ENCODE data around the gene RPL29. TPM values are rescaled to one million over a fixed set of nuclear protein-coding genes. Genes with fewer than 3 reads are reported as not detected.

Gene RPL29
- total and polyA plus RNA-seq, 2 of the 13 experiments (the other 11 are each of a cell fraction or from before 2014, with no cell fraction given): 1,348 to 2,263 TPM

- TF ChIP-seq ZBTB10 (CRISPR knock-in tag; IDR thresholded peaks at IDR 0.05; ENCODE audit: borderline replicate concordance) (no peak), ZC3H4 (CRISPR knock-in tag; IDR thresholded peaks at IDR 0.05; ENCODE audit: borderline replicate concordance) (no peak), EP300 (IDR thresholded peaks at IDR 0.05; ENCODE audit: low read depth in 2 of 2, low read length in 2 of 2) (peak; percentile 61; a peak in 1 of 4 replicates), EP300 (CRISPR knock-in tag; IDR thresholded peaks at IDR 0.05; ENCODE audit: borderline replicate concordance) (no peak; the same call in 1 of the 2 replicates), SNAPC5 (CRISPR knock-in tag; IDR thresholded peaks at IDR 0.05; ENCODE audit: borderline replicate concordance) (no peak), FOSL1 (CRISPR knock-in tag; IDR thresholded peaks at IDR 0.05; ENCODE audit: borderline replicate concordance) (no peak; the same call in 1 of the 2 replicates), KAT8 (CRISPR knock-in tag; IDR thresholded peaks at IDR 0.05) (no peak), ZSCAN21 (CRISPR knock-in tag; IDR thresholded peaks at IDR 0.05; ENCODE audit: borderline replicate concordance) (no peak; the same call in 1 of the 2 replicates), ZNF512B (CRISPR knock-in tag; IDR thresholded peaks at IDR 0.05; ENCODE audit: borderline replicate concordance) (no peak), ZNF572 (CRISPR knock-in tag; IDR thresholded peaks at IDR 0.05) (no peak), MLXIP (CRISPR knock-in tag; IDR thresholded peaks at IDR 0.05; ENCODE audit: borderline replicate concordance) (no peak), ZUFSP (CRISPR knock-in tag; IDR thresholded peaks at IDR 0.05; ENCODE audit: borderline replicate concordance) (no peak), RARA (CRISPR knock-in tag; IDR thresholded peaks at IDR 0.05) (peak; percentile 71; the same call in 1 of the 2 replicates)
- TF ChIP-seq, protein P1, sequence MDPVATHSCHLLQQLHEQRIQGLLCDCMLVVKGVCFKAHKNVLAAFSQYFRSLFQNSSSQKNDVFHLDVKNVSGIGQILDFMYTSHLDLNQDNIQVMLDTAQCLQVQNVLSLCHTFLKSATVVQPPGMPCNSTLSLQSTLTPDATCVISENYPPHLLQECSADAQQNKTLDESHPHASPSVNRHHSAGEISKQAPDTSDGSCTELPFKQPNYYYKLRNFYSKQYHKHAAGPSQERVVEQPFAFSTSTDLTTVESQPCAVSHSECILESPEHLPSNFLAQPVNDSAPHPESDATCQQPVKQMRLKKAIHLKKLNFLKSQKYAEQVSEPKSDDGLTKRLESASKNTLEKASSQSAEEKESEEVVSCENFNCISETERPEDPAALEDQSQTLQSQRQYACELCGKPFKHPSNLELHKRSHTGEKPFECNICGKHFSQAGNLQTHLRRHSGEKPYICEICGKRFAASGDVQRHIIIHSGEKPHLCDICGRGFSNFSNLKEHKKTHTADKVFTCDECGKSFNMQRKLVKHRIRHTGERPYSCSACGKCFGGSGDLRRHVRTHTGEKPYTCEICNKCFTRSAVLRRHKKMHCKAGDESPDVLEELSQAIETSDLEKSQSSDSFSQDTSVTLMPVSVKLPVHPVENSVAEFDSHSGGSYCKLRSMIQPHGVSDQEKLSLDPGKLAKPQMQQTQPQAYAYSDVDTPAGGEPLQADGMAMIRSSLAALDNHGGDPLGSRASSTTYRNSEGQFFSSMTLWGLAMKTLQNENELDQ (CRISPR knock-in tag; IDR thresholded peaks at IDR 0.05; ENCODE audit: borderline replicate concordance): no peak
Observed at GRCh38 chr3:51982352-51982837, 13.3 kb downstream of the RPL29 start (continued).

All from HepG2 (cell line).